MM.1S (cell line): Measurements from ENCODE around the gene RAB37.

ENCODE experiments used
- DNase-seq: peaks from one replicate; pipeline ENCODE4 v3.0.0-alpha.2; 2015
- H2AFZ ChIP-seq: fragments of 300-600 bp; sonication (generic); 2 replicates; pipeline ENCODE4 v1.6.0; 2016; ENCODE audit warnings: antibody characterized with exemption, low read length
- H3F3A ChIP-seq: fragments of 300-600 bp; sonication (generic); 2 replicates; pipeline ENCODE4 v1.6.1; 2016; ENCODE audit warnings: mild to moderate bottlenecking, antibody characterized with exemption, low read length, moderate library complexity, mixed read lengths; ENCODE audit not compliant: insufficient read depth
- H3K27ac ChIP-seq: fragments of 300-600 bp; sonication (generic); 2 replicates; pipeline ENCODE4 v1.5.1; 2016; ENCODE audit warnings: mild to moderate bottlenecking, low read length
- H3K27me3 ChIP-seq: fragments of 300-600 bp; sonication (generic); replicated peaks from 2 replicates; pipeline ENCODE4 v1.6.0; 2016; ENCODE audit warnings: low read length; ENCODE audit not compliant: insufficient read depth
- H3K36me3 ChIP-seq: fragments of 300-600 bp; sonication (generic); replicated peaks from 2 replicates; pipeline ENCODE4 v1.6.1; 2016; ENCODE audit warnings: mild to moderate bottlenecking, low read length, mixed read lengths; ENCODE audit not compliant: insufficient read depth
- H3K4me1 ChIP-seq: fragments of 300-600 bp; sonication (generic); 2 replicates; pipeline ENCODE4 v1.6.1; 2016; ENCODE audit warnings: low read length, mixed read lengths
- H3K4me2 ChIP-seq: fragments of 300-600 bp; sonication (generic); 2 replicates; pipeline ENCODE4 v1.6.0; 2016; ENCODE audit warnings: low read depth, low read length
- H3K4me3 ChIP-seq: fragments of 300-600 bp; sonication (generic); 2 replicates; pipeline ENCODE4 v1.5.1; 2016; ENCODE audit warnings: low read length, mixed read lengths
- H3K79me2 ChIP-seq: fragments of 300-600 bp; sonication (generic); 2 replicates; pipeline ENCODE4 v1.6.1; 2016; ENCODE audit warnings: mixed run types, low read length, mixed read lengths
- H3K9ac ChIP-seq: fragments of 300-600 bp; sonication (generic); 2 replicates; pipeline ENCODE4 v1.6.1; 2016; ENCODE audit warnings: low read length, mixed read lengths
- H3K9me2 ChIP-seq: fragments of 300-600 bp; sonication (generic); replicated peaks from 2 replicates; pipeline ENCODE4 v1.6.1; 2016; ENCODE audit warnings: mild to moderate bottlenecking, low read length, mixed read lengths; ENCODE audit not compliant: insufficient read depth
- H3K9me3 ChIP-seq: fragments of 300-600 bp; sonication (generic); replicated peaks from 2 replicates; pipeline ENCODE4 v1.6.1; 2016; ENCODE audit warnings: mild to moderate bottlenecking, low read length, mixed read lengths; ENCODE audit not compliant: insufficient read depth
- H4K20me1 ChIP-seq: fragments of 300-600 bp; sonication (generic); 2 replicates; pipeline ENCODE4 v1.6.1; 2016; ENCODE audit warnings: mild to moderate bottlenecking, low read length, moderate library complexity, mixed read lengths; ENCODE audit not compliant: insufficient read depth
- EZH2 ChIP-seq: fragments of 300-600 bp; sonication (generic); optimal IDR thresholded peaks from 2 replicates; pipeline ENCODE3; 2017; ENCODE audit warnings: low read depth, mild to moderate bottlenecking, antibody characterized with exemption, low read length, mixed read lengths
- EZH2phosphoT487 ChIP-seq: fragments of 300-600 bp; sonication (generic); IDR thresholded peaks from 2 replicates; pipeline ENCODE4 v1.6.1; 2018; ENCODE audit warnings: antibody characterized with exemption, low read length
- TF ChIP-seq, protein P1 (sequence below): fragments of 300-600 bp; sonication (generic); IDR thresholded peaks from 2 replicates; pipeline ENCODE4 v1.5.1; 2016; ENCODE audit warnings: antibody characterized with exemption, low read length, mixed read lengths

RAB37 gene

DNA sequence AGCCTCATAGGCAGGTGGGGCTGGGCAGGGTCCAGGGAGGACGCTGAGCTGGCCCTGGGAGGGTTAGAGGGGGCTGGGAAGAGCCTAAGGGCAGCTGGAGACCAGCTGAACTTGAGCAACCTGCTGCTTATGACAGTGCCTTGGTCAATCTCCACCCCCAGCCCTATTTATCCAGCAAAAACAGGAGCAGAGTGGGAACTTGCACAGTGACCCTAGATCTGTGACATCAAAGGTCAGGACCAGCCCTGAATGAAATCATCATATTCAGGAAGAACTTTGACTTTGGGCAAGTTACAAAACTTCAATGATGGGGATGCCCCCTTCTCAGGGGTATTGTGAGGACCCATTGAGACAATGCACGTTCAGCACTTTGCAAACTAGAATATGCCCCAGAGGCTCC, 33.7 kb upstream of the RAB37 start:
- Histone ChIP-seq H3K4me2 (no peak overlapping the region), H3K4me3 (no peak overlapping the region), H3K9me3 (no peaks in the 10 kb centered on the region), H2AFZ (no peak overlapping the region), H3K36me3 (no peaks in the 10 kb centered on the region), H3F3A (no peaks in the 10 kb centered on the region), H3K9me2 (no peaks in the 10 kb centered on the region), H3K27me3 (no peaks in the 10 kb centered on the region), H4K20me1 (no peaks in the 10 kb centered on the region), H3K79me2 (no peaks in the 10 kb centered on the region), H3K4me1 (no peaks in the 10 kb centered on the region), H3K27ac (no peak overlapping the region), H3K9ac (no peak overlapping the region)
- DNase-seq, result no peak
- no peak for TF ChIP-seq EZH2phosphoT487
- no peak for TF ChIP-seq EZH2
- TF ChIP-seq, protein P1, sequence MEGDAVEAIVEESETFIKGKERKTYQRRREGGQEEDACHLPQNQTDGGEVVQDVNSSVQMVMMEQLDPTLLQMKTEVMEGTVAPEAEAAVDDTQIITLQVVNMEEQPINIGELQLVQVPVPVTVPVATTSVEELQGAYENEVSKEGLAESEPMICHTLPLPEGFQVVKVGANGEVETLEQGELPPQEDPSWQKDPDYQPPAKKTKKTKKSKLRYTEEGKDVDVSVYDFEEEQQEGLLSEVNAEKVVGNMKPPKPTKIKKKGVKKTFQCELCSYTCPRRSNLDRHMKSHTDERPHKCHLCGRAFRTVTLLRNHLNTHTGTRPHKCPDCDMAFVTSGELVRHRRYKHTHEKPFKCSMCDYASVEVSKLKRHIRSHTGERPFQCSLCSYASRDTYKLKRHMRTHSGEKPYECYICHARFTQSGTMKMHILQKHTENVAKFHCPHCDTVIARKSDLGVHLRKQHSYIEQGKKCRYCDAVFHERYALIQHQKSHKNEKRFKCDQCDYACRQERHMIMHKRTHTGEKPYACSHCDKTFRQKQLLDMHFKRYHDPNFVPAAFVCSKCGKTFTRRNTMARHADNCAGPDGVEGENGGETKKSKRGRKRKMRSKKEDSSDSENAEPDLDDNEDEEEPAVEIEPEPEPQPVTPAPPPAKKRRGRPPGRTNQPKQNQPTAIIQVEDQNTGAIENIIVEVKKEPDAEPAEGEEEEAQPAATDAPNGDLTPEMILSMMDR, result no peak

DNA sequence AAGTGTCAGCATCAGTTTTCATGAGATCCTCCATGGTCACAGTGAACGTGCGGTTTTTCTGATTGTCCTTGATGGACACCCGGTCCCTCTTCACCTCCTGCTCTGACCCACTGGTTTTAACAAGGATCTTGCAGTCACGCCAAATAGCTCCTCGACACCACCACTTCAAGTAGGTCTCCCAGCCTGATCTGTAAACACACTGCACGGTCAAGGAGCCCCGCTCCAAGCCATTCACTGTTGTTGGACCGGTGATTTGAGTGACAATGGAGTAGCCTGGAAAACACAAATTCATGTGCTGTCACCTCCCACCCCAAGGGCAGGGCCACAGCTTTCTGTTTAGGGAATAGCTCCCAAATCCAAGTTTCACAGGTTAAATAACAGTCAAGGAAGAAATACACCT, 32.5 kb upstream of the RAB37 start:
- no peaks in the 10 kb centered on the region for H3K9me2 ChIP-seq
- TF ChIP-seq, protein P1, result no peak
- TF ChIP-seq EZH2 (no peak), EZH2phosphoT487 (no peak)
- no peak for DNase-seq
- no peak overlapping the region for H3K4me3 ChIP-seq
- no peak overlapping the region for H3K27ac ChIP-seq
- H3K4me2 ChIP-seq, result no peak overlapping the region
- no peaks in the 10 kb centered on the region for H3K9me3 ChIP-seq
- H3K4me1 ChIP-seq, result no peaks in the 10 kb centered on the region
- H2AFZ ChIP-seq, result no peak overlapping the region
- H4K20me1 ChIP-seq, result no peaks in the 10 kb centered on the region
- H3F3A ChIP-seq, result no peaks in the 10 kb centered on the region
- H3K27me3 ChIP-seq, result no peaks in the 10 kb centered on the region
- no peaks in the 10 kb centered on the region for H3K36me3 ChIP-seq
- H3K79me2 ChIP-seq, result no peaks in the 10 kb centered on the region
- H3K9ac ChIP-seq, result no peak overlapping the region

DNA sequence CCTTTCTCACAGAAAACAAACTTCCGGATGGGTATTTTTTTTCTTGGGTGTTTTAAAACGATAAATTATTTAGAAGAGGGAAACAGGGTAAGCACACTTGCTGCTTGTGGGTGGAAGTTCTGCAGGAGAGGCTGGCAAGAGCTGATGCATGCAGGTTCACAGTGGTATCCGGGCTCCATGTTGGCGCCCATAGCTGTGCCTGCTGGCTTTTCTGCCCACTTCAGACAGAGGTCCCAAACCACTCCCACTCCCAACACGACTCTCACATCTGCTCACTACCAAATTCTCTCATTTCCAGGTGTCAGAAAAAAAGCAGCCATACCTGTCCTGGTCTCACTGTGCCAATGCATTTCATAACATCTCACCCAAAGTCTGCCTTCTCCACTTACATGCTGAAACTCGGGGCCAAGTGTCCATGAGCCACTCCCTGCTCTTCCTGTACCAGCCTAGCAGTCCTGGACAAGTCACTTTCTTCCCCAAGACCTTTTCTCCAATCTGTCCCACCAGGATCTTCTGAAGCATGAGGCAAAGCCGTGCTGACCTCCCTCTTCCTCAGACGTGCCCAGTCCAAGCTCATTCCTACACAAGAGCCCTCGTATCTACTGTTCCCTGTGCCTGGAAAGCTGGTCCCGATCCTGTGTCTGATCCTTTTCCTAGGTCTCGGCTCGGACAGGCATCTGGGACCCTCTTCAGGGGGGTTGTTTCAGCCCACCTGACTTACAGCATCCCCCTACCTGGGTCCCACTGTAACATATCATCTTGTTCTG, 25.8 kb upstream of the RAB37 start:
- no peak overlapping the region for H3K4me2 ChIP-seq
- no peaks in the 10 kb centered on the region for H4K20me1 ChIP-seq
- no peak overlapping the region for H2AFZ ChIP-seq
- H3K9me3 ChIP-seq, result no peaks in the 10 kb centered on the region
- no peaks in the 10 kb centered on the region for H3K36me3 ChIP-seq
- H3K4me3 ChIP-seq, result no peak overlapping the region
- no peak overlapping the region for H3K9ac ChIP-seq
- H3K27me3 ChIP-seq, result no peaks in the 10 kb centered on the region
- H3K27ac ChIP-seq, result no peak overlapping the region
- no peak for DNase-seq
- H3K4me1 ChIP-seq, result no peaks in the 10 kb centered on the region
- H3K9me2 ChIP-seq, result no peaks in the 10 kb centered on the region
- no peaks in the 10 kb centered on the region for H3K79me2 ChIP-seq
- TF ChIP-seq EZH2phosphoT487 (no peak), EZH2 (no peak)
- TF ChIP-seq, protein P1, result no peak
- H3F3A ChIP-seq, result no peaks in the 10 kb centered on the region
